Measurements from ENCODE around the gene SH3GL1. TPM values are rescaled to one million over a fixed set of nuclear protein-coding genes. Genes with fewer than 3 reads are reported as not detected.
A peak's percentile ranks its signal among the peaks of the same experiment; 100 is the strongest.

Gene SH3GL1
- total RNA-seq, 1 donor from 2014 or later: 43.7 TPM

DNA sequence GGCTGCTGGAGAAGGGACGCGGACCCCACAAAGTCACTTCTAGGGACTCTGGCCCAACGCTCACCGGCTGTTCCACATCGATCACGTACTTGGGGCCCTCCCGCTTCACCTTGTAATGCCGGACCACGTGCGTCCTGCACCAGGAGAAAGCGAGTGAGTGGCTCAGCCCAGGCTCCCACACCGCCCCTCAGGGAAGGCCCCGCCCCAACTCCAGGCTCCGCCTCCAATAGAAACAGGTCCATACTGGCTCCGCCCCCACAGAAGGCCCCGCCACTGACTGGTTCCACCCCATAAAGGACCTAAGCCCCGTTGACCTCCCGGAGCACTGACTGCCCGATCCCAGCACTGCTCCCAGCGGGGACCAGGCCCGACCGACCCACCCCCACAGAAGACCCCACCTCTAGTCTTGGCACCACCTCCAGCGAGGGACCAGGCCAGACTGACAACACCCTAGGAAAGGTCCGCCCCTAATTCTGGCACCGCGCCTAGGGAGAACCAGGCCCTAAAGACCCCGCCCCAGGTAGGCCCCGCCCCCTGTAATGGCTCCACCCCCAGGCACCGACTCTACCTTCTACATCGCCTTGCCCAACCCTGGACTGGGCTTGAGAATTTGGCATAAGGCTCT lies 73.0 kb downstream of the SH3GL1 start:
- DNase-seq (no peak), ATAC-seq (ENCODE audit: low read depth) (peak; percentile 10)
- ChIA-PET CTCF (interaction anchor here (0.9 kb wide), 1 partner anchor 60 kb away, joined by 3 read pairs; no protein-coding TSS in a partner anchor), POLR2A (interaction anchor here (0.8 to 1.4 kb wide), 4 partner anchors 16 to 144 kb away, joined by 3 to 17 read pairs (median 4); partner anchors contain the start of genes EBI3, MPND and YJU2)
- intact Hi-C loops (cut with micrococcal nuclease): no loop called here
- H3K27me3 Mint-ChIP-seq: no peaks in the 10 kb centered on the region
- no peaks in the 10 kb centered on the region for H3K36me3 Mint-ChIP-seq (ENCODE audit: low read depth)
- H3K27ac Mint-ChIP-seq: no peak overlapping the region
- H3K4me3 Mint-ChIP-seq: peak overlapping the region; percentile 56
- TF ChIP-seq, protein P1, sequence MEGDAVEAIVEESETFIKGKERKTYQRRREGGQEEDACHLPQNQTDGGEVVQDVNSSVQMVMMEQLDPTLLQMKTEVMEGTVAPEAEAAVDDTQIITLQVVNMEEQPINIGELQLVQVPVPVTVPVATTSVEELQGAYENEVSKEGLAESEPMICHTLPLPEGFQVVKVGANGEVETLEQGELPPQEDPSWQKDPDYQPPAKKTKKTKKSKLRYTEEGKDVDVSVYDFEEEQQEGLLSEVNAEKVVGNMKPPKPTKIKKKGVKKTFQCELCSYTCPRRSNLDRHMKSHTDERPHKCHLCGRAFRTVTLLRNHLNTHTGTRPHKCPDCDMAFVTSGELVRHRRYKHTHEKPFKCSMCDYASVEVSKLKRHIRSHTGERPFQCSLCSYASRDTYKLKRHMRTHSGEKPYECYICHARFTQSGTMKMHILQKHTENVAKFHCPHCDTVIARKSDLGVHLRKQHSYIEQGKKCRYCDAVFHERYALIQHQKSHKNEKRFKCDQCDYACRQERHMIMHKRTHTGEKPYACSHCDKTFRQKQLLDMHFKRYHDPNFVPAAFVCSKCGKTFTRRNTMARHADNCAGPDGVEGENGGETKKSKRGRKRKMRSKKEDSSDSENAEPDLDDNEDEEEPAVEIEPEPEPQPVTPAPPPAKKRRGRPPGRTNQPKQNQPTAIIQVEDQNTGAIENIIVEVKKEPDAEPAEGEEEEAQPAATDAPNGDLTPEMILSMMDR (IDR thresholded peaks at IDR 0.05): no peak
- peaks cover 26% of the 10 kb centered on the region for H3K4me1 Mint-ChIP-seq
- H3K9me3 Mint-ChIP-seq: no peaks in the 10 kb centered on the region

DNA sequence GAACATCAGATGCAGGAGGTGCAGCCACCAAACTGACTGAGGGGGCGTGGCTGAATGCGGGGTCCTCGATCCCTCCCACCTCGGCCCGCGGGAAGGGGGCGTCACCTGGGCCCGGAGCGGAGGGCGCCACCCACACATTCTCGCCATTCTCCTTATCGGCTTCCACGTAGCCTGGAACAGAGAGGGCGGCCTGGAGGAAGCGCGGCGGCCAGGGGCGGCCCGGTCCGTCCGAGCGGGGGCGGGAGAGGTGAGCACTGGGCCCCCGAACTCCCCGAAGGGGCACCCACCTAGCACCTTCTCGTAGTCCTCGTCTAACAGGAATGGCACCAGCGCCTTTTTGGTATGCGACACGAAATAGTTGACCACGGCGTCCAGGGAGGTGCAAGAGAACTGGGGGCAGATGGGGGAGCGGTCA lies 73.5 kb downstream of the SH3GL1 start:
- intact Hi-C loops (cut with micrococcal nuclease): no loop called here
- POLR2A ChIA-PET: no interaction called here
- DNase-seq: no peak

DNA sequence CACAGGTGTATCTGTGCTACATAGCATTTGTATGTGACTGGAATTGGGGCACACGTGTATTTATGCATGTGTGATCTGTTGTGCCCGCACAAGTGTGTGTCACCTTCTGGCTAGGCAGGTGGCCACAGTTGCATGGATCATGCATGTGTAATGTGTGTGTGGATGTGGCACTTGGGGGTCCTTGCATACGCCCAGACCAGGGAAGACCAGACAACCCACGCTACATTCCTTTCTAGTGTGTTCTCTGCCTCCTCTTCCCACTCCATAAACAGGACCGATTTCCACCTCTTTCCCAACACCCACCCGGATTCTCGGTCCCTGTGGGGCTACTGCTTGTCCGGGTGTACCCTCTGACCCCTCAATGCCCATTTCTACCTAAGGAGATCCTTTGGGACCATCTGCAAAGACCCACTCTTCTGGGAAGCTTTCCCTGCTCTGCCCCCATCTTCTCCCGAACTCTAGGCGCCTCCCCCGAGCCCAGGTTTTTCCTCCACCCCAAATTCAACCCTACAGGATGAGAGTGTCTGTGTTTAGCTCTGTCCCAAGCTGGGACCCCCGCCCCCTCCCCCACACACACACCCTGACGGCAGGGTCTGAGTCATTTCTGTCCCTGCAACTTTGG lies 74.0 kb downstream of the SH3GL1 start:
- Mint-ChIP-seq H3K4me1 (peaks cover 26% of the 10 kb centered on the region), H3K9me3 (no peaks in the 10 kb centered on the region), H3K4me3 (peak overlapping the region; percentile 36), H3K27ac (no peak overlapping the region), H3K27me3 (no peaks in the 10 kb centered on the region), H3K36me3 (ENCODE audit: low read depth) (no peaks in the 10 kb centered on the region)
- ChIA-PET CTCF (no interaction called here), POLR2A (interaction anchor here (0.6 kb wide), 1 partner anchor 96 kb away, joined by 3 read pairs; no protein-coding TSS in a partner anchor)
- ATAC-seq (ENCODE audit: low read depth) (no peak), DNase-seq (no peak)
- TF ChIP-seq, protein P1 (IDR thresholded peaks at IDR 0.05): no peak
- intact Hi-C loops (cut with micrococcal nuclease): no loop called here

More for the DNA sequence above, 73.5 kb downstream of the SH3GL1 start:
- no peak for ATAC-seq (ENCODE audit: low read depth)
- H3K36me3 Mint-ChIP-seq (ENCODE audit: low read depth): no peaks in the 10 kb centered on the region
- no peaks in the 10 kb centered on the region for H3K9me3 Mint-ChIP-seq
- CTCF ChIA-PET: no interaction called here
- peaks cover 26% of the 10 kb centered on the region for H3K4me1 Mint-ChIP-seq
- TF ChIP-seq, protein P1 (IDR thresholded peaks at IDR 0.05): no peak
- H3K4me3 Mint-ChIP-seq: peak overlapping the region; percentile 56
- H3K27ac Mint-ChIP-seq: no peak overlapping the region
- H3K27me3 Mint-ChIP-seq: no peaks in the 10 kb centered on the region

DNA sequence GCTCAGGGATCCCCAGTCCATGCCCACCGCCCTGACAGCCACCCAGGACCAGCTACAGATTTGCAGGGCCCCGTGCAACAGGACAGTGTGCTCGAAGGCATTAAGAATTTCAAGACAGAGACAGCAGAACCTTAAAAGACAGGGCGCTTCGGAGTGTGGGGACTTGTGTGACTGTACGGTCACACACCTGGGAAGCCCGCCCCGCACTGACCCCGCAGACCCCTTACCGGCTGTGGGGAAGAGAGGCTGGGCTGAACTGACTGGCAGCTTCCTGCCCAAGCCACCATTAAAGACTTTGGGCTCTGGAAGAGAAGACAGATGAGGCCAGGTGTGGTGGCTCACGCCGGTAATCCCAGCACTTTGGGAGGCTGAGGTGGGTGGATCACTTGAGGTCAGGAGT lies 76.1 kb downstream of the SH3GL1 start:
- CTCF ChIA-PET: interaction anchor here (1.5 to 2.7 kb wide), 2 partner anchors 28 to 312 kb away, joined by 3 to 8 read pairs; no protein-coding TSS in a partner anchor
- peaks cover 24% of the 10 kb centered on the region for H3K4me1 Mint-ChIP-seq
- peaks cover 10% of the 10 kb centered on the region for H3K9me3 Mint-ChIP-seq
- DNase-seq (no peak), ATAC-seq (ENCODE audit: low read depth) (no peak)
- TF ChIP-seq, protein P1 (IDR thresholded peaks at IDR 0.05): no peak
- H3K27me3 Mint-ChIP-seq: no peaks in the 10 kb centered on the region
- intact Hi-C loops (cut with micrococcal nuclease): no loop called here
- no peaks in the 10 kb centered on the region for H3K36me3 Mint-ChIP-seq (ENCODE audit: low read depth)
- POLR2A ChIA-PET: no interaction called here
- H3K27ac Mint-ChIP-seq: no peak overlapping the region
- no peak overlapping the region for H3K4me3 Mint-ChIP-seq

DNA sequence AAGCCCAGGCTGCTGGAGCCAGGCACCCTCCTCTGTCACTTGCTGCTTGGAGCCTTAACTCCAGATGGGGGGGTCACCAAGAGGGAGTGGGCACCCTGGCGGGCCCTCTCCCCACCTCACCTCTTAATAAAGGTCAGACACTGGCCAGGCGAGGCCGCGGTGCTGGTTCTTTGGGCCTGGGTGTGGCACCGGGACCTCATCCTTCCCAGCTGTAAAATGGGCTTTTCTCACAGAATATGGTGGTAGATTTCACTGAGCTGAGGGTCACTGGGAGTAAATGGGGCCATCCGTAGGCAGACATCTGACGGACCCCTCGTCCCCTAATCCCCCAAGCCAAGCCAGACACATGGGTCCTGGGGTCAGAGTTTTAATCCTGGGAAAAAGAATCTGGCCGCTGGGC lies 76.7 kb downstream of the SH3GL1 start:
- POLR2A ChIA-PET: no interaction called here

More for the DNA sequence above, 76.7 kb downstream of the SH3GL1 start:
- Mint-ChIP-seq H3K4me1 (peaks cover 23% of the 10 kb centered on the region), H3K36me3 (ENCODE audit: low read depth) (no peaks in the 10 kb centered on the region), H3K9me3 (peaks cover 10% of the 10 kb centered on the region), H3K27me3 (no peaks in the 10 kb centered on the region), H3K27ac (no peak overlapping the region), H3K4me3 (no peak overlapping the region)
- TF ChIP-seq, protein P1 (IDR thresholded peaks at IDR 0.05): no peak
- no peak for ATAC-seq (ENCODE audit: low read depth)
- intact Hi-C loops (cut with micrococcal nuclease): no loop called here
- CTCF ChIA-PET: interaction anchor here (2.7 kb wide), 1 partner anchor 29 kb away, joined by 8 read pairs; no protein-coding TSS in a partner anchor
- no peak for DNase-seq
